WTC11 (cell line): Measurements from ENCODE around the gene FGF11.

Experiments
- CBFB ChIP-seq: sonication (generic); formaldehyde crosslinking; IDR thresholded peaks from 2 replicates; pipeline ENCODE4 v1.8.1; 2022; ENCODE audit warnings: mild to moderate bottlenecking, low read depth, missing genetic modification reagents
- CREB1 ChIP-seq: sonication (generic); formaldehyde crosslinking; IDR thresholded peaks from 2 replicates; pipeline ENCODE4 v1.8.0; 2023; ENCODE audit warnings: mild to moderate bottlenecking, missing genetic modification reagents
- CREM ChIP-seq: sonication (generic); formaldehyde crosslinking; IDR thresholded peaks from 2 replicates; pipeline ENCODE4 v1.8.1; 2022; ENCODE audit warnings: mild to moderate bottlenecking, missing genetic modification reagents, moderate library complexity
- IRF2 ChIP-seq: sonication (generic); formaldehyde crosslinking; IDR thresholded peaks from 2 replicates; pipeline ENCODE4 v1.8.0; 2022; ENCODE audit warnings: low read depth, missing genetic modification reagents, borderline replicate concordance
- JAZF1 ChIP-seq: fragments of 250-450 bp; sonication (Bioruptor Pico); IDR thresholded peaks from 2 replicates; pipeline ENCODE4 v1.9.0; 2021; ENCODE audit warnings: moderate library complexity, mild to moderate bottlenecking, inconsistent platforms
- NR2C2 ChIP-seq: sonication (generic); formaldehyde crosslinking; IDR thresholded peaks from 2 replicates; pipeline ENCODE4 v1.8.0; 2022; ENCODE audit warnings: mild to moderate bottlenecking, missing genetic modification reagents
- RELA ChIP-seq: sonication (generic); formaldehyde crosslinking; IDR thresholded peaks from 2 replicates; pipeline ENCODE4 v1.8.1; 2022; ENCODE audit warnings: missing genetic modification reagents, mild to moderate bottlenecking, borderline replicate concordance
- SOX15 ChIP-seq: fragments of 250-450 bp; sonication (Bioruptor Pico); IDR thresholded peaks from 2 replicates; pipeline ENCODE4 v1.9.0; 2021; ENCODE audit warnings: mild to moderate bottlenecking
- SP1 ChIP-seq: sonication (generic); formaldehyde crosslinking; conservative IDR thresholded peaks from 2 replicates; pipeline ENCODE4 v1.8.1; 2022; ENCODE audit warnings: missing genetic modification reagents
- TP53 ChIP-seq: sonication (generic); formaldehyde crosslinking; IDR thresholded peaks from 2 replicates; pipeline ENCODE4 v1.8.1; 2023; ENCODE audit warnings: mild to moderate bottlenecking, missing genetic modification reagents
- TF ChIP-seq, protein P1 (sequence below): fragments of 200-600 bp; IDR thresholded peaks from 2 replicates; pipeline ENCODE4 v1.8.0; 2022; ENCODE audit warnings: antibody characterized with exemption
- TF ChIP-seq, protein P2 (sequence below): fragments of 250-450 bp; sonication (Bioruptor Pico); IDR thresholded peaks from 2 replicates; pipeline ENCODE4 v1.9.0; 2021; ENCODE audit warnings: moderate library complexity, mild to moderate bottlenecking, inconsistent platforms, borderline replicate concordance
- TF ChIP-seq, protein P3 (sequence below): fragments of 250-450 bp; sonication (Bioruptor Pico); IDR thresholded peaks from 2 replicates; pipeline ENCODE4 v1.9.0; 2021; ENCODE audit warnings: mild to moderate bottlenecking, borderline replicate concordance
- TF ChIP-seq, protein P4 (sequence below): sonication (generic); formaldehyde crosslinking; IDR thresholded peaks from 2 replicates; pipeline ENCODE4 v1.8.0; 2022; ENCODE audit warnings: mild to moderate bottlenecking, missing genetic modification reagents

DNA sequence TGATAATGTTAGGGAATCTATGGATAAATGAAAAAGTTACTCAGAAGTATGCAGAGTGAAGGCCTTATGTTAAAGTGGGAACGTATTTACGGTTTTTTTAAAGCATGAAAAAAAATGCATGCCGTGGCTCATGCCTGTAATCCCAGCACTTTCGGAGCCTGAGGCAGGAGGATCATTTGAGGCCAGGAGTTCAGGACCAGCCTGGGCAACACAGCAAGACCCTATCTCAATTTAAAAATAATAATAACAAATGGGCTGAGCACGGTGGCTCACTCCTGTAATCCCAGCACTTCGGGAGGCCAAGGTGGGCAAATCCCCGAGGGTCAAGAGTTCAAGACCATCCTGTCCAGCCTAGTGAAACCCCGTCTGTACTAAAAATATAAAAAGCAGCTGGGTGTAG is 50.8 kb downstream of the FGF11 start:
- TF ChIP-seq NR2C2 (CRISPR knock-in tag) (no peak), JAZF1 (CRISPR knock-in tag) (no peak), TP53 (CRISPR knock-in tag) (no peak), CREM (no peak), SOX15 (no peak), IRF2 (CRISPR knock-in tag) (no peak), CREB1 (CRISPR knock-in tag) (no peak), CBFB (CRISPR knock-in tag) (no peak), SP1 (CRISPR knock-in tag) (no peak), RELA (CRISPR knock-in tag) (no peak)
- TF ChIP-seq, protein P1, sequence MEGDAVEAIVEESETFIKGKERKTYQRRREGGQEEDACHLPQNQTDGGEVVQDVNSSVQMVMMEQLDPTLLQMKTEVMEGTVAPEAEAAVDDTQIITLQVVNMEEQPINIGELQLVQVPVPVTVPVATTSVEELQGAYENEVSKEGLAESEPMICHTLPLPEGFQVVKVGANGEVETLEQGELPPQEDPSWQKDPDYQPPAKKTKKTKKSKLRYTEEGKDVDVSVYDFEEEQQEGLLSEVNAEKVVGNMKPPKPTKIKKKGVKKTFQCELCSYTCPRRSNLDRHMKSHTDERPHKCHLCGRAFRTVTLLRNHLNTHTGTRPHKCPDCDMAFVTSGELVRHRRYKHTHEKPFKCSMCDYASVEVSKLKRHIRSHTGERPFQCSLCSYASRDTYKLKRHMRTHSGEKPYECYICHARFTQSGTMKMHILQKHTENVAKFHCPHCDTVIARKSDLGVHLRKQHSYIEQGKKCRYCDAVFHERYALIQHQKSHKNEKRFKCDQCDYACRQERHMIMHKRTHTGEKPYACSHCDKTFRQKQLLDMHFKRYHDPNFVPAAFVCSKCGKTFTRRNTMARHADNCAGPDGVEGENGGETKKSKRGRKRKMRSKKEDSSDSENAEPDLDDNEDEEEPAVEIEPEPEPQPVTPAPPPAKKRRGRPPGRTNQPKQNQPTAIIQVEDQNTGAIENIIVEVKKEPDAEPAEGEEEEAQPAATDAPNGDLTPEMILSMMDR = no peak
- TF ChIP-seq, protein P2, sequence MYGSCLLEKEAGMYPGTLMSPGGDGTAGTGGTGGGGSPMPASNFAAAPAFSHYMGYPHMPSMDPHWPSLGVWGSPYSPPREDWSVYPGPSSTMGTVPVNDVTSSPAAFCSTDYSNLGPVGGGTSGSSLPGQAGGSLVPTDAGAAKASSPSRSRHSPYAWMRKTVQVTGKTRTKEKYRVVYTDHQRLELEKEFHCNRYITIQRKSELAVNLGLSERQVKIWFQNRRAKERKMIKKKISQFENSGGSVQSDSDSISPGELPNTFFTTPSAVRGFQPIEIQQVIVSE = no peak
- TF ChIP-seq, protein P3, sequence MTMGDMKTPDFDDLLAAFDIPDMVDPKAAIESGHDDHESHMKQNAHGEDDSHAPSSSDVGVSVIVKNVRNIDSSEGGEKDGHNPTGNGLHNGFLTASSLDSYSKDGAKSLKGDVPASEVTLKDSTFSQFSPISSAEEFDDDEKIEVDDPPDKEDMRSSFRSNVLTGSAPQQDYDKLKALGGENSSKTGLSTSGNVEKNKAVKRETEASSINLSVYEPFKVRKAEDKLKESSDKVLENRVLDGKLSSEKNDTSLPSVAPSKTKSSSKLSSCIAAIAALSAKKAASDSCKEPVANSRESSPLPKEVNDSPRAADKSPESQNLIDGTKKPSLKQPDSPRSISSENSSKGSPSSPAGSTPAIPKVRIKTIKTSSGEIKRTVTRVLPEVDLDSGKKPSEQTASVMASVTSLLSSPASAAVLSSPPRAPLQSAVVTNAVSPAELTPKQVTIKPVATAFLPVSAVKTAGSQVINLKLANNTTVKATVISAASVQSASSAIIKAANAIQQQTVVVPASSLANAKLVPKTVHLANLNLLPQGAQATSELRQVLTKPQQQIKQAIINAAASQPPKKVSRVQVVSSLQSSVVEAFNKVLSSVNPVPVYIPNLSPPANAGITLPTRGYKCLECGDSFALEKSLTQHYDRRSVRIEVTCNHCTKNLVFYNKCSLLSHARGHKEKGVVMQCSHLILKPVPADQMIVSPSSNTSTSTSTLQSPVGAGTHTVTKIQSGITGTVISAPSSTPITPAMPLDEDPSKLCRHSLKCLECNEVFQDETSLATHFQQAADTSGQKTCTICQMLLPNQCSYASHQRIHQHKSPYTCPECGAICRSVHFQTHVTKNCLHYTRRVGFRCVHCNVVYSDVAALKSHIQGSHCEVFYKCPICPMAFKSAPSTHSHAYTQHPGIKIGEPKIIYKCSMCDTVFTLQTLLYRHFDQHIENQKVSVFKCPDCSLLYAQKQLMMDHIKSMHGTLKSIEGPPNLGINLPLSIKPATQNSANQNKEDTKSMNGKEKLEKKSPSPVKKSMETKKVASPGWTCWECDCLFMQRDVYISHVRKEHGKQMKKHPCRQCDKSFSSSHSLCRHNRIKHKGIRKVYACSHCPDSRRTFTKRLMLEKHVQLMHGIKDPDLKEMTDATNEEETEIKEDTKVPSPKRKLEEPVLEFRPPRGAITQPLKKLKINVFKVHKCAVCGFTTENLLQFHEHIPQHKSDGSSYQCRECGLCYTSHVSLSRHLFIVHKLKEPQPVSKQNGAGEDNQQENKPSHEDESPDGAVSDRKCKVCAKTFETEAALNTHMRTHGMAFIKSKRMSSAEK (CRISPR knock-in tag) = no peak
- TF ChIP-seq, protein P4, sequence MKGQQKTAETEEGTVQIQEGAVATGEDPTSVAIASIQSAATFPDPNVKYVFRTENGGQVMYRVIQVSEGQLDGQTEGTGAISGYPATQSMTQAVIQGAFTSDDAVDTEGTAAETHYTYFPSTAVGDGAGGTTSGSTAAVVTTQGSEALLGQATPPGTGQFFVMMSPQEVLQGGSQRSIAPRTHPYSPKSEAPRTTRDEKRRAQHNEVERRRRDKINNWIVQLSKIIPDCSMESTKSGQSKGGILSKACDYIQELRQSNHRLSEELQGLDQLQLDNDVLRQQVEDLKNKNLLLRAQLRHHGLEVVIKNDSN (CRISPR knock-in tag) = no peak
